T-helper 2 cell treated with Interferon-gamma antibody and Interleukin-4, amounts not matched to agents 100 ng/mL and 5 ng/mL, for 36 hours (primary cell): ENCODE results near the gene KAZN. TPM values are rescaled to one million over a fixed set of nuclear protein-coding genes. Genes with fewer than 3 reads are reported as not detected.

Experiments
- intact Hi-C: fragments of 100-400 bp; cut with micrococcal nuclease; formaldehyde crosslinking; loops from one replicate; pipeline ENCODE4 v1.15.1; 2023
- total RNA-seq: library from RNA; stranded (reverse); gene quantifications from 2 replicates; pipeline ENCODE4 v1.2.3, GENCODE V29; 2022

Gene KAZN
- total RNA-seq, 1 donor from 2014 or later = 0.48 TPM

- intact Hi-C loops = no loop called here
Observed at GRCh38 chr1:14964711-14965055, 366.2 kb downstream of the KAZN start.

- intact Hi-C loops = no loop called here
Observed at GRCh38 chr1:14968251-14968851, 369.9 kb downstream of the KAZN start.

- intact Hi-C loops = no loop called here
Observed at GRCh38 chr1:14969006-14969405, 370.5 kb downstream of the KAZN start.

GRCh38 chr1:14970115-14970798 lies 371.8 kb downstream of the KAZN start:
- intact Hi-C loops = no loop called here

- intact Hi-C loops = no loop called here
Observed at GRCh38 chr1:14970799-14971141, 372.3 kb downstream of the KAZN start.

- intact Hi-C loops = no loop called here
Observed at GRCh38 chr1:14971221-14971620, 372.7 kb downstream of the KAZN start.

- intact Hi-C loops = no loop called here
Observed at GRCh38 chr1:14972107-14972506, 373.6 kb downstream of the KAZN start.

GRCh38 chr1:14973773-14974172 lies 375.3 kb downstream of the KAZN start:
- intact Hi-C loops = no loop called here

GRCh38 chr1:14974361-14974760 lies 375.9 kb downstream of the KAZN start:
- intact Hi-C loops = no loop called here

GRCh38 chr1:14975119-14975518 lies 376.6 kb downstream of the KAZN start:
- intact Hi-C loops = no loop called here

- intact Hi-C loops = no loop called here
Observed at GRCh38 chr1:14976256-14976655, 377.8 kb downstream of the KAZN start.

GRCh38 chr1:14977338-14977931 lies 378.9 kb downstream of the KAZN start:
- intact Hi-C loops = no loop called here

GRCh38 chr1:14980621-14981218 lies 382.2 kb downstream of the KAZN start:
- intact Hi-C loops = no loop called here

- intact Hi-C loops = no loop called here
Observed at GRCh38 chr1:14982029-14982428, 383.5 kb downstream of the KAZN start.

GRCh38 chr1:14983277-14983676 lies 384.8 kb downstream of the KAZN start:
- intact Hi-C loops = no loop called here

GRCh38 chr1:14986168-14986567 lies 387.7 kb downstream of the KAZN start:
- intact Hi-C loops = no loop called here

- intact Hi-C loops = no loop called here
Observed at GRCh38 chr1:14987829-14988603, 389.5 kb downstream of the KAZN start.

- intact Hi-C loops = no loop called here
Observed at GRCh38 chr1:14988636-14989035, 390.2 kb downstream of the KAZN start.

GRCh38 chr1:14989931-14990728 lies 391.6 kb downstream of the KAZN start:
- intact Hi-C loops = no loop called here

GRCh38 chr1:14993414-14993813 lies 394.9 kb downstream of the KAZN start:
- intact Hi-C loops = no loop called here

GRCh38 chr1:14994148-14994547 lies 395.7 kb downstream of the KAZN start:
- intact Hi-C loops = no loop called here
